Ovary (tissue), 9 donors: Measurements from ENCODE around the gene KAT8. TPM values are rescaled to one million over a fixed set of nuclear protein-coding genes. Genes with fewer than 3 reads are reported as not detected.

ENCODE experiments used
- DNase-seq, 5 donors: peaks; one replicate each; pipeline ENCODE4 v3.0.0-alpha.2; 2019 to 2020
- H3K27ac ChIP-seq, 2 donors: fragments of 200-600 bp; one replicate each; pipeline versions ENCODE4 v1.5.1 to v1.8.0; 2019 to 2022
- H3K27me3 ChIP-seq: fragments of 200-600 bp; one replicate; pipeline ENCODE4 v1.8.0; 2022
- H3K36me3 ChIP-seq: fragments of 200-600 bp; sonication (generic); one replicate; pipeline ENCODE4 v1.5.1; 2019
- H3K4me1 ChIP-seq: one replicate; pipeline ENCODE4 v1.8.1; 2013; ENCODE audit warnings: mild to moderate bottlenecking, moderate library complexity; ENCODE audit not compliant: insufficient read depth
- H3K4me3 ChIP-seq: fragments of 200-600 bp; sonication (generic); one replicate; pipeline ENCODE4 v1.5.1; 2017
- H3K9me3 ChIP-seq, 2 donors: fragments of 200-600 bp in 1 of 2; sonication (generic) in 1 of 2; one replicate each; pipeline versions ENCODE4 v1.5.1 to v1.8.1; 2013 to 2019; ENCODE audit warnings: mild to moderate bottlenecking in 1 of 2, moderate library complexity in 1 of 2
- CTCF ChIP-seq, 3 donors: fragments of 450-650 bp in 2 of 3; fragments of 200-600 bp in 1 of 3; IDR thresholded peaks; one replicate each; pipeline versions ENCODE4 v1.5.1 to v1.8.0; 2016 to 2022; ENCODE audit warnings: antibody characterized with exemption in 3 of 3, mild to moderate bottlenecking in 1 of 3
- EP300 ChIP-seq: sonication (generic); formaldehyde crosslinking; IDR thresholded peaks from one replicate; pipeline ENCODE4 v1.6.1; 2017; ENCODE audit warnings: antibody characterized with exemption
- POLR2A ChIP-seq: fragments of 450-650 bp; IDR thresholded peaks from one replicate; pipeline ENCODE4 v1.6.1; 2017; ENCODE audit warnings: antibody characterized with exemption, mild to moderate bottlenecking, moderate library complexity
- WGBS, 3 donors: extraction: QIAGEN DNeasy Blood & Tissue Kit in 1 of 3; methylation state at CpG; one replicate each; pipeline versions ENCODE4 v1.1.5 to v1.1.7; 2013 to 2017; 5-methylcytosine and 5-hydroxymethylcytosine counted together
- intact Hi-C, 4 donors: fragments of 100-400 bp; cut with DNase I; formaldehyde crosslinking; loops; one replicate each; pipeline versions ENCODE4 v1.11.0 to v1.15.1; 2022 to 2023
- polyA plus RNA-seq, 2 donors: library from polyadenylated mRNA; stranded (reverse); fragments of 200-250 nt in 1 of 2; fragments of 350-450 nt in 1 of 2; fragmentation: Illumina TruSeq in 1 of 2; extraction: RNeasy Lipid Tissue Mini Kit (QIAGEN cat#74804) in 1 of 2; gene quantifications; one replicate each; pipeline ENCODE4 v1.2.3, GENCODE V29; 2013 to 2014
- total RNA-seq, 7 donors: library from RNA; depleted of rRNA in 2 of 7; stranded (reverse); fragments of >200 nt in 2 of 7; fragmentation: NEBNext Ultra II Directional in 3 of 7; extraction: Animal tissue kit (Norgen Biotek cat#: 25700) in 3 of 7; gene quantifications; one replicate each; pipeline versions ENCODE4 v1.1.0 to v1.2.4, GENCODE V29; 2016 to 2023
- donor health status: DM: no; HTN: no; CAD: no; lungs with moderate emphysema.
- donor health status: DM: no; HTN: no; CAD: no.
- donor health status: Bipolar disorder and iron deficiency.
- donor health status: DM: yes; HTN: yes; CAD: no.
- donor health status: DM: no; HTN: no; CAD: no.
- donor health status: DM: yes; HTN: yes; CAD: no.

The KAT8 gene
- total and polyA plus RNA-seq, 9 donors: 66.4 to 129 (median 88.7) TPM

GRCh38 chr16:31110106-31111034, 7.1 kb upstream of the KAT8 start:
- H3K4me1 ChIP-seq: peaks cover 6% of the 10 kb centered on the region
- H3K9me3 ChIP-seq: no peaks in the 10 kb centered on the region
- no peak for DNase-seq
- H3K4me3 ChIP-seq: no peak overlapping the region
- no peak overlapping the region for H3K27ac ChIP-seq
- WGBS, 3 donors: 75 to 82% (median 78%) methylated on average over 23 to 26 of the region's 26 CpGs
- no peaks in the 10 kb centered on the region for H3K27me3 ChIP-seq
- no peaks in the 10 kb centered on the region for H3K36me3 ChIP-seq
- TF ChIP-seq CTCF (IDR thresholded peaks at IDR 0.05) (no peak), EP300 (no peak), POLR2A (no peak)
- intact Hi-C loops: loop anchor here in 1 of 4 donors (10.0 kb wide), 1 partner anchor 156 kb away; the partner anchor contains the start of gene SETD1A

GRCh38 chr16:31111881-31112466, 5.5 kb upstream of the KAT8 start:
- Histone ChIP-seq H3K27me3 (no peaks in the 10 kb centered on the region), H3K4me1 (peaks cover 5% of the 10 kb centered on the region), H3K4me3 (no peak overlapping the region), H3K27ac (no peak overlapping the region), H3K36me3 (no peaks in the 10 kb centered on the region), H3K9me3 (no peaks in the 10 kb centered on the region)
- no peak for DNase-seq
- intact Hi-C loops: loop anchor here in 1 of 4 donors (10.0 kb wide), 1 partner anchor 157 kb away; the partner anchor contains the start of gene SETD1A
- no peak for TF ChIP-seq EP300
- TF ChIP-seq POLR2A: no peak
- TF ChIP-seq CTCF (IDR thresholded peaks at IDR 0.05): no peak
- WGBS, 3 donors: 85 to 89% (median 89%) methylated on average over 23 of the region's 23 CpGs

GRCh38 chr16:31112711-31113110, 4.8 kb upstream of the KAT8 start:
- no peaks in the 10 kb centered on the region for H3K27me3 ChIP-seq
- TF ChIP-seq CTCF (IDR thresholded peaks at IDR 0.05): no peak
- TF ChIP-seq POLR2A: no peak
- TF ChIP-seq EP300: no peak
- no peaks in the 10 kb centered on the region for H3K36me3 ChIP-seq
- H3K27ac ChIP-seq: no peak overlapping the region
- no peaks in the 10 kb centered on the region for H3K9me3 ChIP-seq
- no peak for DNase-seq
- peaks cover 7% of the 10 kb centered on the region for H3K4me1 ChIP-seq
- intact Hi-C loops: loop anchor here in 1 of 4 donors (10.0 kb wide), 1 partner anchor 158 kb away; the partner anchor contains the start of gene SETD1A
- no peak overlapping the region for H3K4me3 ChIP-seq
- 33 to 51% (median 47%) methylated on average over 2 of the region's 2 CpGs for WGBS, 3 donors
